ENCODE results near the gene MORN4.
"Not testable (repeated sequence)": the region's sequence is repeated elsewhere in the genome, so short reads cannot be mapped to it uniquely, and the experiment has no call there.

MORN4 gene

DNA sequence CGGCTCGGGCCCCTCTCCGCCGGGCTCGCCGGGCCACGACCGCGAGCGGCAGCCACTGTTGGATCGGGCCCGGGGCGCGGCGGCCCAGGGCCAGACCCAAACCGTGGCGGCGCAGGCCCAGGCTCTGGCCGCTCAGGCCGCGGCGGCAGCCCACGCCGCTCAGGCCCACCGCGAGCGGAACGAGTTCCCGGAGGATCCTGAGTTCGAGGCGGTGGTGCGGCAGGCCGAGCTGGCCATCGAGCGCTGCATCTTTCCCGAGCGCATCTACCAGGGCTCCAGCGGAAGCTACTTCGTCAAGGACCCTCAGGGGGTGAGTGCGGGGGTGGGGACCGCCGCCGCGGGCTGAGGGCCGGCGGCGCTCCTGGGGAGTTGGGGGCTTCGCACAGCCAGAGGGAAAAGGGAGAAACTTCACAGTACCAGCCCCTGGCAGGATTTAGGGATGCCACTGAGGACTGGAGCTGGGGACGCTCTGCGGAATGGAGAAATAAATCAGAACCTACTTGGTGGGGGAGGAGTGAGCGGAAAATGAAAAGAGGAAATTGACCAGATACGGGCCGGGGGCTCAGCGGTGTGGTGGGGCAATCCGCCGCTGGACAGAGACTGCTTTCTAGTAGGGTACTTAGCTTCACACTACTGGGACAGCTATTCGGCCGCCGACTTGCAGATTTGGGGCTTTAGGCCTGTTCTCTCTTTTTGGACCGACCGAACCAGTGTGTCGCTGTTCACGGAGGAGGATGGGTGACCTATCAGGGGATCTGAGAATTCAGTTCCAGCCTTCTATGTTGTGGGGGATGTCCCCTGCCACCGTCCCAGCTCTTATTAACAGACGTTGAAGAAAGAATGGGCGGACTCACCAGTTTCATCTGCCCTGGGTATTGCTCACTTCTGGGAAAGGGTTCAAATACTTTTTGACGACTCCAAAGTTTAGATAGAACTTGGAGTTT lies 7.8 kb upstream of the MORN4 start:
- DNase-seq (ENCODE audit: low read depth in 2 of 2) = peak in 1 of 2 donors; percentile 2

DNA sequence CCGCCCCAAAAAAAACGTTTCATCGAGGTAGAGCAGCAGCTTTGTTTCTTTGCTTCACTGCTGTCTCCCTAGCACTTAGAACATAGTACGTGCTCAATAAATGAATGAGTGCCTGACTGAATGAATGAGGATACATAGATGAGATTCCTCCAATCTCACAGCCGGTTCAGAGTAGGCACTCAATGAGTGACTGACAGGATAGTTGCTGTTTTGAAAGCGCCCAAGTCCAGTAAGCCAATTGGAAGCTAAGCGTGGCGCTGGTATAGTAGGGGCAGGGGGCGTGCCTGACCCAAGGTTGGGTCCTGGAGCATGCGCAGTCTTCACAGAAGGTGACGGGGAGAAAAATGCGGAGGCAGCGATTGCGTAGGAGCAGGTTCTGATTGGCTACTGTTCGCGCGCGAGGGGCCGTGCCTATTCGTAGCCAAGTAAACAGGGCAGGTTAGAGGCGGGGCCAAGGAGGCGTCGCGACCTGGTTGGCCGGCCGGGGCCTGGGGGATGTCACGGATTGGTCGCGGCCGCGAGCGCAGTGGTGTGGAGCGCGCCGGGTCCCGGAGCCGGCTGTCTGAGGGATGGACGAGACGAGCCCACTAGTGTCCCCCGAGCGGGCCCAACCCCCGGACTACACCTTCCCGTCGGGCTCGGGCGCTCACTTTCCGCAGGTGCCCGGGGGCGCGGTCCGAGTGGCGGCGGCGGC lies 7.0 kb upstream of the MORN4 start, which contains the start of gene PI4K2A:
TSS of gene PI4K2A (plus strand) at position 498 of the 694 bp plus-strand sequence. CDS start at position 570, 72 bp downstream.
- peak; percentile 98 to 99 for DNase-seq (ENCODE audit: low read depth in 2 of 2)

DNA sequence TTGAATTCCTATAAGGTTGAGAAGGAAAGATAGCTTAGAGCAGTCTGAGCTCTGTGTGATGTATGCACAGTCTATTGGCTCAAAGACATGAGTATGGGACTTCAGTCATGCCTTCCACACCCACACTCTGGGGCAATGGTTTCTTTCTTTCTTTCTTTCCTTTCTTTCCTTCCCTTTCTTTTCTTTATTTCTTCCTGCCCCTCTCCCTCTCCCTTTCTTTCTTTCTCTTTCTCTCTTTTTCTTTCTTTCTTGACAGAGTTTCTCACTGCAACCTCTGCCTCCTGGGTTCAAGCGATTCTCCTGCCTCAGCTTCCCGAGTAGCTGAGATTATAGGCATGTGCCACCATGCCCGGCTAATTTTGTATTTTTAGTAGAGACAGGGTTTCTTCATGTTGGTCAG lies 5.8 kb upstream of the MORN4 start:
- not testable (repeated sequence) for DNase-seq (ENCODE audit: low read depth in 2 of 2)

DNA sequence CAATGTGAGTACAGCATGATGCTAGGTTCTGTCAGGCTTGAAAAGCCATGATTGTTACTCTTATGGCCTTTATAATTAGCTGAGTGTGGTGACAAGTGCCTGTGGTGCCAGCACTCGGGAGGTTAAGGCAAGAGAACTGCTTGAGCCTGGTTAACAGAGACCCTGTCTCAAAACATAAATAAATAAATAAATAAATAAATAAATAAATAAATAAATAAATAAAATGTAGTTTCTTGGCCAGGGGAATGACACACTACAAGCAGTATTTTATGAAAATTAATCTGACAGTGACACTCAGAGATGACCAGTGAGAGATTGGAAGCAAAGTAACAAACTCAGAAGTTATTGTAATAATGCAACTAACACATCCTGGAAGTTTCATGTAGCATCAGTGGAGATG lies 2.3 kb upstream of the MORN4 start:
- no peak for DNase-seq (ENCODE audit: low read depth in 2 of 2)

DNA sequence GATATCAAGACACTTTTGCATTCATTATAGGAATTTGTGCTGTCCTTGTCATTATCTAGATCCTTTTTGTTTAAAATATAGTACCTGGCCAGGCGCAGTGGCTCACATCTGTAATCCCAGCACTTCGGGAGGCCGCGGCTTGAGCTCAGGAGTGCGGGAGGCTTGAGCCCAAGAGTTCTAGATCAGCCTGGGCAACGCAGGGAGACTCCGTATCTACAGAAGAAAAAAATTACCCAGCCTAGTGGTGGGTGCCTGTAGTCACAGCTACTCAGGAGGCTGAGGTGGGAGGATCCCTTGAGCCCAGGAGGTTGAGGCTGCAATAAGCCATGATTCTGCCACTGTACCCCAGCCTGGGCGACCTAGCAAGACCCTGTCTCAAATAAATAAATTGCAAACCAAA lies 621 bp upstream of the MORN4 start:
- no peak for DNase-seq (ENCODE audit: low read depth in 2 of 2)

DNA sequence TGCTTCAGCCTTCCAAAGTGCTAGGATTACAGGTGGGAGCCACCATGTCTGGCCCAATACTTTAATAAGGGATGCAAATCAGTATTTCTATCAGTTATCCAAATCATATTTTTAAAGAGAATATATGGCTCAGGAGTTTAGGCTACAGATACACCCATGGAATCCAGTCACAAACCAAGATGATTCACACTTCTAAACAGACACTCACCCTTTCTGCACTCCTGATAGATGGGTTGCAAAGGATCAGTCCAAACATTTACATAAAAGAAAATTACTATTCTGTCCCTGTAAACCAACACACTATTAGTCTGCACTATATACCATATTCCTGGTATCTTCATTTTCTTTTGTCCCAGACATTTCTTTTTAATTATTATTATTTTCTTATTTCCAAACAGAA lies 2.2 kb downstream of the MORN4 start:
- DNase-seq (ENCODE audit: low read depth in 2 of 2) = no peak

DNA sequence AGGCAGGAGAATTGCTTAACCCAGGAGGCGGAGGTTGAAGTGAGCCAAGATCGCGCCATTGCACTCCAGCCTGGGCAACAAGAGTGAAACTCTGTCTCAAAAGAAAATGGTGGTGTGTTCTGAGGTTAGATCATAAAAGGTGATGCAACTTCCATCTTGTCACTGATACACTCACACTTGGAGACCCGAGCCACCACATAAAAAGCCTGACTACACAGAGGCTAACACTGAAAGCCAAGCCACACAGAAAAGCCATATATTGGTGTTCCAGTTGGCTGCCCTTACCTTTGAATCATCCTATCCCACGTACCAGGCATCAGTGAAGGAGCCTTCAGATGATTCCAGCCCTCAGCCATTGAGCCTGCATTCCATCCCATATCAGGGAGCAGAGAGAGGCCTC lies 4.0 kb downstream of the MORN4 start:
- no peak for DNase-seq (ENCODE audit: low read depth in 2 of 2)

DNA sequence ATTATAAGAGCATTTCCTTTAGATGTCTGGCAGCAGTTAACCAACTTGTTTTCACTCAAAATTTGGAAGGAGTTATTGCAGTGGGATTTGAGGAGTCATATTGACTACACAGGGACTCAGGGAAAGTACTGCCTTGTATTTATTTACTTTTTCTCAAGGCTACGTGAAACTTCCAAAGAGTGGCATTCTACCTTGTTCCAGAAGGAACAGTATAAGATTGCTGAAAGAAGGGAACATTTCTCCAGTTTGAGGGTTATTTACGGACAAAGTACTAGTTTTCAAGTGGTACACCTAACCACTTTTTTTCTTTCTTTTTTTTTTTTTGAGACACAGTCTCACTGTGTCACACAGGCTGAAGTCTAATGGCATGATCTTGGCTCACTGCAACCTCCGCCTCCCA lies 5.1 kb downstream of the MORN4 start:
- DNase-seq (ENCODE audit: low read depth in 2 of 2) = no peak

DNA sequence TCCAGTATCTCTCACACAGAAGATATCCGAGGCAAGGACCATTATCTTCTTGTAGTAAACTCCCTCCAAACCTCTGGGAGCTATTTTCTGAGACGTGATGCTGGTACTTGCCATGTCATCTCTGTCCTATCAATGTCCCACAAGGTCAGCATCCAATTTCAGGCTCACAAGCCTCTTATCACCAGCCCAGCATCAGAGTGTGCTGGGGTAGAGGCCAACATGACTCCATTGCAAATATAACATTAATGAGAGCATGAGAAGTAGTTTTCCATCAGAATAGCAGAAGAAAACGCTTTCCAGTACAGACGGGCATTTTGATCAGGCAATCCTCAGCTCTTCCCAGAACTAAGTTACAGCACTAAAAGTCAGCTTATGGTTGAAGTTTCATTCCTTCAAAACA lies 5.6 kb downstream of the MORN4 start:
- no peak for DNase-seq (ENCODE audit: low read depth in 2 of 2)

- no peak for DNase-seq (ENCODE audit: low read depth in 2 of 2)
These were observed 10.0 kb downstream of the MORN4 start for GRCh38 chr10:97623277-97623676.

- DNase-seq (ENCODE audit: low read depth in 2 of 2) = no peak
These were observed 14.6 kb downstream of the MORN4 start for GRCh38 chr10:97618733-97619132.

GRCh38 chr10:97618285-97618684 lies 15.0 kb downstream of the MORN4 start:
- no peak for DNase-seq (ENCODE audit: low read depth in 2 of 2)

GRCh38 chr10:97612386-97612785 lies 20.9 kb downstream of the MORN4 start:
- no peak for DNase-seq (ENCODE audit: low read depth in 2 of 2)

DNA sequence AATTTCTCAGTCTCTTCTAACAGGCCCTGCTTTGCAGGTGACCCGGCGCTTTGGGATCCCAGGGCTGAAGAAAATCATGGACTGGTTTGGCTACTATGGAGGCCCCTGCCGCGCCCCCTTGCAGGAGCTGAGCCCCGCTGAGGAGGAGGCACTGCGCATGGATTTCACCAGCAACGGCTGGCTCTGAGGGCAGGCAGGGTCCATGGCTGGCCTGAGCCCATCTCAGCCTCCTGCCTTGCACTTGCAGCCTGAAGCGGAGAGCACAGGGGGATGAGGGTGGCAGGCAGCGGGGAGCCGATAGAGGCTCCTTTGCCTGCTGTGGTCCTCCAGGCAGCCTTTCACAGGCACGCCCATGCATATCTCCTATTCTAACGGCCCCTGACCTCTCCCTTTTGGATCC lies 21.8 kb downstream of the MORN4 start:
- DNase-seq (ENCODE audit: low read depth in 2 of 2) = no peak

GRCh38 chr10:97608991-97609561 lies 24.2 kb downstream of the MORN4 start:
- no peak for DNase-seq (ENCODE audit: low read depth in 2 of 2)

DNA sequence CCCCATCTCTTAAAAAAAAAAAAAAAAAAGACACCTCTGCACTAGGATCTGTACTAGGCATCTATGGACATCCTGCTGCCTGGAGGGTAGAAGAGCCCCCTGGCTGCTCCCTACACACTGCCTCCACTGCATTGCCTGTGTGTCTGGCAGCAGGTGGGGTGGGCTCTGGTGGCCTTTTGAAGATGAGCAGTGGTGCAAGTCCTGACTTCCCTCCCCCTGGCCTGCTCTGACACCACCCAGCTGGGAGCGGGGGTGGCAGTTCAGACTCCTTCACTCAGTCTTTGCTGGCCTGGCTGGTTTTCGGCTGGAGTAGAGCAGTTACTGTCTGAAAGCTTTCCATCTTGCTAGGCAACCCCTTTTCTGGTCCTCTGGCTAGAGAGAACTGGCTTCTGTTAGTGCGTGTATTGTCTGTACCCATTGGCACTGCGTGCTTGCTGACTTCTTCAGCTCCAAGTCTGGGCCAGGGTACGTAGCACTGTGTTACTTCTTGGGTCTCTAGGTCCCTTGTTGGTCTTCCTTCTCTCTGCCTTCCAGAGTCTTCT lies 26.1 kb downstream of the MORN4 start:
- no peak for DNase-seq (ENCODE audit: low read depth in 2 of 2)

- DNase-seq (ENCODE audit: low read depth in 2 of 2) = no peak
These were observed 31.8 kb downstream of the MORN4 start for GRCh38 chr10:97601268-97602215.

GRCh38 chr10:97600616-97601015 lies 32.7 kb downstream of the MORN4 start:
- DNase-seq (ENCODE audit: low read depth in 2 of 2) = no peak

DNA sequence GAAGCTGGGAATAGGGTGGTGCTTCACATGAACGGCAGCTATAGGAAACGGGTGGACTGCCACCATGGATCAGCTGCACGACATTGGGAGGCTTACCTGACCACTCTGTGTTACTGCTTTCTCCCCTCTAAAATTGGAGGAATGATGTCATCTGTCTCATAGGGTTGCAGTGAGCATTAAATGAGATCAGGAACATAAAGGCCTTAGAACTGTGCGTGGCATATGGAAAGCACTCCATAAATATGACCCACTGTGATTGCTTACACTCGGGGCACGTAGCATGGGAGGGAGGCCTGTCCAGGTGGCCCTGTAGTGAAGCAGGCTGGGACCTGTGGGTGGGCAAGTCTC lies 34.1 kb downstream of the MORN4 start:
- DNase-seq (ENCODE audit: low read depth in 2 of 2) = no peak

DNA sequence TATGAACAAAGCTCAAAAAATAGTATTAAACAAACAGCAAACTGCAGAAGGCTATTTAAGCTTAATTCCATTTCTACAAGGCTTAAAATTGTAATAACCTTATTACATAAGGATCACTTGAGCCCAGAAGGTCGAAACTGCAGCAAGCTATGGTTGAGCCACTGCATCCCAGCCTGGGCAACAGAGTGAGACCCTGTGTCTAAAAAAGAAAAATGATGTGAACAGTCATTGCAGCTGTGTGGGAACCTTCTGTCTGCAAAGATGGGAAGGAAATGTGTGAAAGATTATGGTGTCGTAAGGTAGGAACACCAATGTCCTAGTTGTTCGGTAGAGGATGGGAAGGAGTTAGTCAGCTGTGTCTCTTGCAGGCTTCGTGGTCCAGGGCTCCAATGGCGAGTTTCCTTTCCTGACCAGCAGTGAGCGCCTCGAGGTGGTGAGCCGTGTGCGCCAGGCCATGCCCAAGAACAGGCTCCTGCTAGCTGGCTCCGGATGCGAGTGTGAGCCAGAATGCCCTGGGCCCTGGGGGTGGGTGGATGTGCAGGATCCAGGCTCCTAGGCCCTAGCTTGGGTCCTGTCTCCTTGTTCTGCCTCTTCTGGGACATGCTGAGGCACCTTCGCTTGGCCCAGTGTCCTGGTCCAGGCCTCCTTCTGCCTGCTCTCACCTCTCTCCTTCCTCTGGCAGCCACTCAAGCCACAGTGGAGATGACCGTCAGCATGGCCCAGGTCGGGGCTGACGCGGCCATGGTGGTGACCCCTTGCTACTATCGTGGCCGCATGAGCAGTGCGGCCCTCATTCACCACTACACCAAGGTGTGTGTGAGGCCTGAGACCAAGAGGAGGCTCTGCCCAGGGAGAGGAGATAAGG lies 34.7 kb downstream of the MORN4 start:
- DNase-seq (ENCODE audit: low read depth in 2 of 2) = no peak

Measured in stimulated activated CD8-positive, alpha-beta memory T cell treated with anti-CD3 and anti-CD28 coated beads, Interleukin-2, amount 100 ng/mL, for 48 hours (primary cell).